ENCODE results near the gene ITGAX. TPM values are rescaled to one million over a fixed set of nuclear protein-coding genes. Genes with fewer than 3 reads are reported as not detected.
"Not testable (repeated sequence)": the region's sequence is repeated elsewhere in the genome, so short reads cannot be mapped to it uniquely, and the experiment has no call there.

Gene ITGAX
- total RNA-seq, 4 donors from 2014 or later, result 1.8 to 9.3 (median 4.3) TPM

DNA sequence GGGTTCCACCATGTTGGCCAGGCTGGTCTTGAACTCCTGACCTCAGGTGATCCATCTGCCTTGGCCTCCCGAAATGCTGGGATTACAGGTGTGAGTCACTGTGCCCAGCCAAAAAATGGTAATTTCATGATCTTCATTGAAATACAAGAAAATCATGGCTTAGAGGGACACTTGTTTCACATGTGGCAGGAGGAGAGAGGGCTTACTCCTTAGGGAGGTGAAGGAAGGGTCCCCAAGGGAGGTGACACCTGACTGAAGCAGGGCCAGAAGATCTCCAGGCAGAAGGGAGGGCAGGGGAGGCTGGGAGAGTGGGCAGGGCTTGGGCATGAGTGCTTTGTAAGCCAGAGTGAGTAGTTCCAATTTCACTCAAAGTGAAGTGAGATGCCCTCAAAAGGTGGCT is 20.0 kb upstream of the ITGAX start:
- peaks cover 0 to 14% (median 0%) of the 10 kb centered on the region in 4 donors for H3K9me3 ChIP-seq
- H3K36me3 ChIP-seq, result no peaks in the 10 kb centered on the region
- 65 to 81% methylated on average over 1 of the region's 1 CpG for WGBS, 2 donors
- no peak overlapping the region for H3K27ac ChIP-seq
- TF ChIP-seq POLR2A (IDR thresholded peaks at IDR 0.05), result no peak
- TF ChIP-seq, protein P1, sequence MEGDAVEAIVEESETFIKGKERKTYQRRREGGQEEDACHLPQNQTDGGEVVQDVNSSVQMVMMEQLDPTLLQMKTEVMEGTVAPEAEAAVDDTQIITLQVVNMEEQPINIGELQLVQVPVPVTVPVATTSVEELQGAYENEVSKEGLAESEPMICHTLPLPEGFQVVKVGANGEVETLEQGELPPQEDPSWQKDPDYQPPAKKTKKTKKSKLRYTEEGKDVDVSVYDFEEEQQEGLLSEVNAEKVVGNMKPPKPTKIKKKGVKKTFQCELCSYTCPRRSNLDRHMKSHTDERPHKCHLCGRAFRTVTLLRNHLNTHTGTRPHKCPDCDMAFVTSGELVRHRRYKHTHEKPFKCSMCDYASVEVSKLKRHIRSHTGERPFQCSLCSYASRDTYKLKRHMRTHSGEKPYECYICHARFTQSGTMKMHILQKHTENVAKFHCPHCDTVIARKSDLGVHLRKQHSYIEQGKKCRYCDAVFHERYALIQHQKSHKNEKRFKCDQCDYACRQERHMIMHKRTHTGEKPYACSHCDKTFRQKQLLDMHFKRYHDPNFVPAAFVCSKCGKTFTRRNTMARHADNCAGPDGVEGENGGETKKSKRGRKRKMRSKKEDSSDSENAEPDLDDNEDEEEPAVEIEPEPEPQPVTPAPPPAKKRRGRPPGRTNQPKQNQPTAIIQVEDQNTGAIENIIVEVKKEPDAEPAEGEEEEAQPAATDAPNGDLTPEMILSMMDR (IDR thresholded peaks at IDR 0.05), result no peak
- TF ChIP-seq EP300 (IDR thresholded peaks at IDR 0.05), result no peak
- peaks cover 0 to 34% of the 10 kb centered on the region in 2 donors for H3K27me3 ChIP-seq
- DNase-seq (ENCODE audit: low spot score in 2 of 2), result no peak
- peaks cover 0 to 8% (median 0%) of the 10 kb centered on the region in 4 donors for H3K4me1 ChIP-seq
- H3K4me3 ChIP-seq, result no peak overlapping the region

GRCh38 chr16:31335431-31335830 is 19.5 kb upstream of the ITGAX start:
- 76 to 79% methylated on average over 9 of the region's 9 CpGs for WGBS, 2 donors
- Histone ChIP-seq H3K27me3 (peaks cover 0 to 29% of the 10 kb centered on the region in 2 donors), H3K27ac (no peak overlapping the region), H3K36me3 (no peaks in the 10 kb centered on the region), H3K4me1 (peaks cover 0 to 8% (median 0%) of the 10 kb centered on the region in 4 donors), H3K4me3 (no peak overlapping the region), H3K9me3 (peaks cover 0 to 10% (median 0%) of the 10 kb centered on the region in 4 donors)
- no peak for TF ChIP-seq POLR2A (IDR thresholded peaks at IDR 0.05)
- TF ChIP-seq, protein P1 (IDR thresholded peaks at IDR 0.05), result no peak
- no peak for TF ChIP-seq EP300 (IDR thresholded peaks at IDR 0.05)
- DNase-seq (ENCODE audit: low spot score in 2 of 2), result no peak

- DNase-seq (ENCODE audit: low spot score in 2 of 2); H3K4me3 ChIP-seq; H3K27me3 ChIP-seq; H3K4me1 ChIP-seq; H3K9me3 ChIP-seq; H3K27ac ChIP-seq; H3K36me3 ChIP-seq: not testable (repeated sequence)
- 84% methylated on average over 4 of the region's 4 CpGs for WGBS, 2 donors
These were observed 16.8 kb upstream of the ITGAX start for GRCh38 chr16:31338166-31338685.

DNA sequence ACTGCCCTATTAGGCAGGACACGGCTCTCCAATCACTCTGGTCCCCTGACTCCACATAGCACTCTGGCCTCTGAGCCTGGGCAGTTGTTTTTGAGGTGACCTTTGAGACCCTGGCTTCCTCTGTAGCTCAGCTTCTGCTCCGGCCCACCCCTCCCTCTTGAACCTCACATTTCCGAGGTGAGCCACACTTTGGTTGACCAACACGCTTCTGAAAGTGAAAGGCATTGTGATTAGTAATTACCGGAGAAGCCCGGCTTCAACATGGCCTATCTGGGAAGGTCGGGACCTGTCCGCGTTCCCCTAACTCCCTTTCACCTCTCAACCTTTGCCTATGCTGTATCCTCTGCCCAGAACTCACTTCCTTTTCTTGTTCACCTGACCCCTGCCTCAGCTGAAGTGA is 10.3 kb upstream of the ITGAX start:
- WGBS, 2 donors, result 60 to 68% methylated on average over 9 of the region's 9 CpGs
- H3K27me3 ChIP-seq, result no peaks in the 10 kb centered on the region
- TF ChIP-seq, protein P1 (IDR thresholded peaks at IDR 0.05), result no peak
- TF ChIP-seq POLR2A (IDR thresholded peaks at IDR 0.05) (no peak), EP300 (IDR thresholded peaks at IDR 0.05) (no peak)
- no peaks in the 10 kb centered on the region for H3K4me1 ChIP-seq
- no peak overlapping the region for H3K27ac ChIP-seq
- H3K4me3 ChIP-seq, result no peak overlapping the region
- no peaks in the 10 kb centered on the region for H3K9me3 ChIP-seq
- H3K36me3 ChIP-seq, result no peaks in the 10 kb centered on the region
- DNase-seq (ENCODE audit: low spot score in 2 of 2), result no peak

GRCh38 chr16:31347445-31347844 is 7.5 kb upstream of the ITGAX start:
- 74 to 81% methylated on average over 5 of the region's 5 CpGs for WGBS, 2 donors
- DNase-seq (ENCODE audit: low spot score in 2 of 2), result no peak
- TF ChIP-seq, protein P1 (IDR thresholded peaks at IDR 0.05), result no peak
- TF ChIP-seq EP300 (IDR thresholded peaks at IDR 0.05) (no peak), POLR2A (IDR thresholded peaks at IDR 0.05) (no peak)
- Histone ChIP-seq H3K27me3 (no peaks in the 10 kb centered on the region), H3K4me1 (no peaks in the 10 kb centered on the region), H3K4me3 (no peak overlapping the region), H3K27ac (no peak overlapping the region), H3K36me3 (no peaks in the 10 kb centered on the region), H3K9me3 (no peaks in the 10 kb centered on the region)

DNA sequence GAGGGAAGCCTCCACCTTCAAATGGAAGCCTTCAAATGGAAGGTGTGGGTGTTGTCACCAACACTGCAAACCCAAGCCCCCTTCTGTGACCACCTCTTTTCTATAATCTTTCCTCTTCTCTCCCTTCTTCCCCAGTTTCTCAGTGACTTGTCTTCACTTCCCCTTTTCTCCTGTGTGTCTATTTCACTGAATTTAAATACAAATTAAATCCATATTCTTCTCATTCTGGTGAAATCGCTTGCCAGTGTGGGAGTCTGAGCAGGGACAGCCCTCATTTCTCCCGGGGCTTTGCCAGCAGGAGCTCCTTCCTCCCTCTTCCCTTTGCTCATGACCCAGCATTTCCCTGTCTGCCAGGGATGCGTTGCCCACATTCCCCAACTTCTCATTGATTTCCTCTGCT is 6.4 kb upstream of the ITGAX start:
- H3K4me1 ChIP-seq, result no peaks in the 10 kb centered on the region
- H3K36me3 ChIP-seq, result no peaks in the 10 kb centered on the region
- no peak for DNase-seq (ENCODE audit: low spot score in 2 of 2)
- no peak overlapping the region for H3K27ac ChIP-seq
- 45 to 58% methylated on average over 3 of the region's 3 CpGs for WGBS, 2 donors
- H3K27me3 ChIP-seq, result no peaks in the 10 kb centered on the region
- H3K4me3 ChIP-seq, result no peak overlapping the region
- H3K9me3 ChIP-seq, result no peaks in the 10 kb centered on the region
- TF ChIP-seq, protein P1 (IDR thresholded peaks at IDR 0.05), result no peak
- TF ChIP-seq EP300 (IDR thresholded peaks at IDR 0.05) (no peak), POLR2A (IDR thresholded peaks at IDR 0.05) (no peak)

Measured in tibial nerve (tissue), 4 donors.